ENCODE results near the gene PRSS16. TPM values are rescaled to one million over a fixed set of nuclear protein-coding genes. Genes with fewer than 3 reads are reported as not detected.

The PRSS16 gene
- total and polyA plus RNA-seq, 2 experiments from 2014 or later, result 8.7 to 11.8 TPM

- H3K9me3 Mint-ChIP-seq, result peaks cover 20% of the 10 kb centered on the region; the same call in 2 of the 3 replicates
- DNase-seq (ENCODE audit: low spot score) (no peak), ATAC-seq (no peak)
- peaks cover 54% of the 10 kb centered on the region for H3K27me3 Mint-ChIP-seq (ENCODE audit: insufficient read depth, low read depth, poor library complexity)
- H3F3A ChIP-seq (replicated peaks; ENCODE audit: low read depth), result 0 out of 2 replicates have a peak, but pooled peaks cover 3% of the 10 kb centered on the region
- H3K27me3 ChIP-seq (ENCODE audit: insufficient read depth), result peaks cover 55% of the 10 kb centered on the region
- H3K4me1 ChIP-seq (ENCODE audit: insufficient read depth), result peaks cover 19% of the 10 kb centered on the region
- no peaks in the 10 kb centered on the region for H3K36me3 ChIP-seq (ENCODE audit: insufficient read depth)
- H3K9me2 ChIP-seq (ENCODE audit: insufficient read depth), result no peaks in the 10 kb centered on the region
- H3K27ac Mint-ChIP-seq, result no peak overlapping the region
- no peaks in the 10 kb centered on the region for H3K36me3 Mint-ChIP-seq (ENCODE audit: low read depth)
- H3K4me1 Mint-ChIP-seq, result peaks cover 18% of the 10 kb centered on the region
- peak overlapping the region; percentile 89 for H3K4me3 ChIP-seq
- no peak overlapping the region for H3K27ac ChIP-seq (ENCODE audit: low read depth)
- H3K4me2 ChIP-seq, result peak overlapping the region; percentile 99
- H3K79me2 ChIP-seq (replicated peaks; ENCODE audit: insufficient read depth), result no peaks in the 10 kb centered on the region
- H3K4me3 Mint-ChIP-seq, result peak overlapping the region; percentile 88
- no peaks in the 10 kb centered on the region for H4K20me1 ChIP-seq (replicated peaks; ENCODE audit: insufficient read depth)
- TF ChIP-seq ZNF331 (CRISPR knock-in tag; IDR thresholded peaks at IDR 0.05; ENCODE audit: low read depth) (no peak), ZNF114 (CRISPR knock-in tag; IDR thresholded peaks at IDR 0.05) (no peak), ETS1 (IDR thresholded peaks at IDR 0.05) (no peak), REST (IDR thresholded peaks at IDR 0.05; ENCODE audit: unreplicated experiment) (no peak), EZH2phosphoT487 (IDR thresholded peaks at IDR 0.05; ENCODE audit: unreplicated experiment) (no peak), STAT1 (IDR thresholded peaks at IDR 0.05; ENCODE audit: unreplicated experiment) (no peak), CTCF (conservative IDR thresholded peaks at IDR 0.05; ENCODE audit: low read depth in 2 of 2) (no peak), CREB1 (CRISPR knock-in tag; IDR thresholded peaks at IDR 0.05; ENCODE audit: low read depth) (no peak)
- no peak overlapping the region for H2AFZ ChIP-seq
Measured at GRCh38 chr6:27294409-27294808, 46.9 kb downstream of the PRSS16 start.
